ENCODE data around the gene CHRM5.

CHRM5 gene

DNA sequence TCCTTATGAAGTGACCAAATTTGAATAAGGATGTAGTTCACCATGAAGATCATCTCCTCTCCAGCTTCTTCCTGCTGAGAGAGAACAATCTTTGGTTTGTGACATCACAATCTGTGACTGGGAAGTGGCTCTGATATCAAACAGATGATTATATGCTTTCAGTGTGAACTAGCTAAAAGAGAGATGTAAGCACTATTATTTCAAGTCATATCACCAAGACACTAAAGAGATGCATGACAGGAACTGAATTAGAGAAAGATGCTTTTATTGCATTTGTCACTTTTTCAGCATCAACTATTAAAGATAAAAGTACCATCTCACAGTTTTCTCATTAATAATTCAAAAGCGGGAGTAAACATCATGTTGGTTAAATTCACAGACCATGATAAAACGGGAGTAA, 3.5 kb downstream of the CHRM5 start:
- Histone ChIP-seq H3K27ac (no peak overlapping the region), H3K36me3 (no peaks in the 10 kb centered on the region), H3K4me3 (ENCODE audit: low read depth in 1 of 2, low read length in 1 of 2) (no peak overlapping the region), H3K9me3 (no peaks in the 10 kb centered on the region), H3K4me1 (ENCODE audit: control insufficient read depth in 1 of 2, insufficient read depth in 1 of 2, low read depth in 1 of 2, low read length in 1 of 2) (no peaks in the 10 kb centered on the region), H3K27me3 (no peaks in the 10 kb centered on the region)
- TF ChIP-seq, protein P1, sequence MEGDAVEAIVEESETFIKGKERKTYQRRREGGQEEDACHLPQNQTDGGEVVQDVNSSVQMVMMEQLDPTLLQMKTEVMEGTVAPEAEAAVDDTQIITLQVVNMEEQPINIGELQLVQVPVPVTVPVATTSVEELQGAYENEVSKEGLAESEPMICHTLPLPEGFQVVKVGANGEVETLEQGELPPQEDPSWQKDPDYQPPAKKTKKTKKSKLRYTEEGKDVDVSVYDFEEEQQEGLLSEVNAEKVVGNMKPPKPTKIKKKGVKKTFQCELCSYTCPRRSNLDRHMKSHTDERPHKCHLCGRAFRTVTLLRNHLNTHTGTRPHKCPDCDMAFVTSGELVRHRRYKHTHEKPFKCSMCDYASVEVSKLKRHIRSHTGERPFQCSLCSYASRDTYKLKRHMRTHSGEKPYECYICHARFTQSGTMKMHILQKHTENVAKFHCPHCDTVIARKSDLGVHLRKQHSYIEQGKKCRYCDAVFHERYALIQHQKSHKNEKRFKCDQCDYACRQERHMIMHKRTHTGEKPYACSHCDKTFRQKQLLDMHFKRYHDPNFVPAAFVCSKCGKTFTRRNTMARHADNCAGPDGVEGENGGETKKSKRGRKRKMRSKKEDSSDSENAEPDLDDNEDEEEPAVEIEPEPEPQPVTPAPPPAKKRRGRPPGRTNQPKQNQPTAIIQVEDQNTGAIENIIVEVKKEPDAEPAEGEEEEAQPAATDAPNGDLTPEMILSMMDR (IDR thresholded peaks at IDR 0.05), result no peak

DNA sequence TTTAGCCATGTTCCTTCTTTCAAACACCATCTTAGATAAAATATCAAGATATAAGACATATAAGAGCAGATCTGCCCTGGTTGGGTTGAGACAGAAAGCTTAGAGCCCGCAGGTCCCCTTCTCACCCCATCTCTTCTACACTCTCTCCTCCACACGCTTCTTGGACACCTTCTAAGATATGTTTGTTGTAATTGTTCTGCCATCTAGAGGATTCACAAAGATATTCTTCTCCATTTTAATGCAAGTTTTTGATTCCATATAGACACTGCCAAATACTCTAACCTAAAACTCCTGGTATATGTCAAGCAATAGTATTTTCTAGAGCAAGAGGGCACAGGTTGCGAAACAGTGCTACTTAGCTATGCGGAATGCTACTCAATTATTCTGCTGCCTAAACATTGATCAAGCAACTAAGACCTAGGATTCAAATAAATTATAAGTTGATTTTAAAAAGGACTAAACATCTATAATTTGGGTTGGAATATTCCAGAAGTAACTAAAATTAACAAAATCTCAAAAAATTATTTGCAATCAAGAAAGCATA, 6.8 kb downstream of the CHRM5 start:
- no peaks in the 10 kb centered on the region for H3K36me3 ChIP-seq
- no peaks in the 10 kb centered on the region for H3K27me3 ChIP-seq
- H3K27ac ChIP-seq, result no peak overlapping the region
- no peaks in the 10 kb centered on the region for H3K4me1 ChIP-seq (ENCODE audit: control insufficient read depth in 1 of 2, insufficient read depth in 1 of 2, low read depth in 1 of 2, low read length in 1 of 2)
- H3K4me3 ChIP-seq (ENCODE audit: low read depth in 1 of 2, low read length in 1 of 2), result no peak overlapping the region
- TF ChIP-seq, protein P1 (IDR thresholded peaks at IDR 0.05), result no peak
- no peaks in the 10 kb centered on the region for H3K9me3 ChIP-seq

DNA sequence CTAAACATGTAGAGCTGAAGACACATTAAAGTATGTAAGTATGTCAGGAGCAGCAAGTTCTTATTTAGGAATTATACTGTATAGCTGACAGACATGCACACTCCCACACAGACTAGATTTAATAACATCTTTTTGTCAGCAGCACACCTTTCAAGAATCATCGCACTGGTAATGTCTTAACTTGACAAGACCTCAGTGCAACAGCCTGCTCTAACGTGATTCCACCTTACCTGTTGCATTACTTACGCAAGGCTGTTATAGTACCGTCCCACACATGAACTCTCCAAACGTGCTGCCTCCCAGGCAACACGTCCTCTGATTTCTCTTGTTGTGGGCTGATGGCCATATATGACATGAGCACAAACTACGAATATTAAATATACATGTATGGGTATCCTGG, 11.9 kb downstream of the CHRM5 start:
- Histone ChIP-seq H3K27ac (no peak overlapping the region), H3K9me3 (no peaks in the 10 kb centered on the region), H3K27me3 (no peaks in the 10 kb centered on the region), H3K4me1 (ENCODE audit: control insufficient read depth in 1 of 2, insufficient read depth in 1 of 2, low read depth in 1 of 2, low read length in 1 of 2) (no peaks in the 10 kb centered on the region), H3K4me3 (ENCODE audit: low read depth in 1 of 2, low read length in 1 of 2) (no peak overlapping the region), H3K36me3 (no peaks in the 10 kb centered on the region)
- TF ChIP-seq, protein P1 (IDR thresholded peaks at IDR 0.05), result no peak

DNA sequence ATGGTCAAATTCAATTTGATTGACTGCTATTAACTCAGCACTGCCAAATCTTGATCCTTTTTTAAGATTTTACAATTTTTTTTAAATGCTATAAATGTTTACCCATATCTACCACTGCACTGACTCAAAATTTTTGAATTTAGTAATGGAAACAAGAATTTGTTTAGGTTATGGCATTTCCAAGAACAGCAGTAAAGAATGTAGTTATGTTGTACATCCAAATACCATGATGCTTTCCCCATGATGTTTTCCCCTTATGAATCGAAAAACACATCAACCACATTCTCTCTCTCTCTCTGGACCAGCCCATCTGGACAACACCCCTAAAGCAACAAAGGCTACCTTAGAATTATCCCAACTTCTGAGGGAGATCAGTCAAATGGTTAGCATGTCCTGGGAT, 14.2 kb downstream of the CHRM5 start:
- no peak overlapping the region for H3K4me3 ChIP-seq (ENCODE audit: low read depth in 1 of 2, low read length in 1 of 2)
- no peaks in the 10 kb centered on the region for H3K9me3 ChIP-seq
- TF ChIP-seq, protein P1 (IDR thresholded peaks at IDR 0.05), result no peak
- H3K4me1 ChIP-seq (ENCODE audit: control insufficient read depth in 1 of 2, insufficient read depth in 1 of 2, low read depth in 1 of 2, low read length in 1 of 2), result no peaks in the 10 kb centered on the region
- H3K27me3 ChIP-seq, result no peaks in the 10 kb centered on the region
- H3K36me3 ChIP-seq, result no peaks in the 10 kb centered on the region
- H3K27ac ChIP-seq, result no peak overlapping the region

DNA sequence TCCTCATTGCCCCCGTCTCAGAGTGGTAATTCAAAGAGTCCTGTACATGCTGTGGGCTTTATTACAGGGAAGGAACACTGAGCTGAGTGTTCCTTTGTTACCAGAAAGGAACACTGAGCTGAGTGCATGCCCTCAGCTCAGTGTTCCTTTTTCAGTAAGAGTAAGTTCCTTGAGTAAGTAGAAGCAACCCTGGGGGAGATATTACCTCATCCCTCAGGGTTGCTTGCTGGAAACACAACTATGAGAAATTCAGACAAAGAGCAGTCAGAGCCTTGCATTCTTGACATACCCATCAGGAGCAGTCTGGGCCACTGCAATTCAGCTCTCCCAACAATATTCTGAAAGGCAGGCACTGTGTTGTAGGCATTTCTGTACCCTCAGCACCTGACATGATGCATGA, 17.0 kb downstream of the CHRM5 start:
- TF ChIP-seq, protein P1 (IDR thresholded peaks at IDR 0.05), result no peak
- no peaks in the 10 kb centered on the region for H3K27me3 ChIP-seq
- no peaks in the 10 kb centered on the region for H3K4me1 ChIP-seq (ENCODE audit: control insufficient read depth in 1 of 2, insufficient read depth in 1 of 2, low read depth in 1 of 2, low read length in 1 of 2)
- no peaks in the 10 kb centered on the region for H3K9me3 ChIP-seq
- no peak overlapping the region for H3K27ac ChIP-seq
- H3K36me3 ChIP-seq, result no peaks in the 10 kb centered on the region
- no peak overlapping the region for H3K4me3 ChIP-seq (ENCODE audit: low read depth in 1 of 2, low read length in 1 of 2)

DNA sequence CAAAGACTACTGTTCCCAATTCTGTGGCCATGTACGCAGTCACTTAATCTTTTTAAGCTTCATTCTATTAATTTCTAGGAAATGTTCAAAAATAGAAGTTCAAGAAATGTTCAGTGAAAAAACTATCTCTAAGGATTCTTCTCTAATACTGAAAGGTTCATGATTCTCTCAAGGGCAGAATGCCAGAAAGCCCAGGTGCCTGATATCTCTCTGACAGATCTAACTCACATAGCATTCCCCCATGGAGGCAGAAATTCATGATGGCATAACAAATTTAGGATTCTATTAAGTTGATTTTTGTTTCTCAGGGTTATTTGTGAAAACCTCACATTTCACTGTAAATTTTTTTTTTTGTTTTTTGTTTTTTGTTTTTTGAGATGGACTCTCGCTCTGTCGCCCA, 17.5 kb downstream of the CHRM5 start:
- Histone ChIP-seq H3K27ac (no peak overlapping the region), H3K27me3 (no peaks in the 10 kb centered on the region), H3K9me3 (no peaks in the 10 kb centered on the region), H3K36me3 (no peaks in the 10 kb centered on the region), H3K4me3 (ENCODE audit: low read depth in 1 of 2, low read length in 1 of 2) (no peak overlapping the region), H3K4me1 (ENCODE audit: control insufficient read depth in 1 of 2, insufficient read depth in 1 of 2, low read depth in 1 of 2, low read length in 1 of 2) (no peaks in the 10 kb centered on the region)
- TF ChIP-seq, protein P1 (IDR thresholded peaks at IDR 0.05), result no peak

Data from neutrophil (primary cell).